ENCODE results near the gene EPHB3. TPM values are rescaled to one million over a fixed set of nuclear protein-coding genes. Genes with fewer than 3 reads are reported as not detected.

Gene EPHB3
- total RNA-seq, 4 donors from 2014 or later = 4.1 to 17.7 (median 6.7) TPM

- Histone ChIP-seq H3K27me3 (no peaks in the 10 kb centered on the region), H3K4me1 (peaks cover 26 to 74% (median 51%) of the 10 kb centered on the region in 4 donors), H3K9me3 (no peaks in the 10 kb centered on the region), H3K36me3 (no peaks in the 10 kb centered on the region), H3K27ac (peak overlapping the region in 1 of 4 donors; percentile 88), H3K4me3 (no peak overlapping the region)
- no peak for DNase-seq
- WGBS, 2 donors (ENCODE audit: low coverage in 1 of 2) = 35% methylated on average over 3 of the region's 3 CpGs; no CpG with 5 or more reads in 1 of the 2 donors
- intact Hi-C loops (cut with DNase I; ENCODE audit: low total_unique reads) = no loop called here
- in situ Hi-C loops (cut with MboI; ENCODE audit: low pct_ligation_motif_present in 1 of 4, low pct_unique_long_range_greater_than_20kb in 1 of 4, low sequenced_read_pairs in 3 of 4) = no loop called here
- TF ChIP-seq POLR2AphosphoS5 (IDR thresholded peaks at IDR 0.05) (no peak), CTCF (IDR thresholded peaks at IDR 0.05) (no peak), EP300 (IDR thresholded peaks at IDR 0.05; ENCODE audit: low read depth) (no peak), POLR2A (IDR thresholded peaks at IDR 0.05) (no peak)
Observed at GRCh38 chr3:184570035-184570434, 8.4 kb downstream of the EPHB3 start.

- Histone ChIP-seq H3K36me3 (no peaks in the 10 kb centered on the region), H3K9me3 (no peaks in the 10 kb centered on the region), H3K27ac (peak overlapping the region in 1 of 4 donors; percentile 88), H3K4me1 (peaks cover 22 to 74% (median 47%) of the 10 kb centered on the region in 4 donors), H3K27me3 (no peaks in the 10 kb centered on the region), H3K4me3 (no peak overlapping the region)
- no peak for DNase-seq
- in situ Hi-C loops (cut with MboI; ENCODE audit: low pct_ligation_motif_present in 1 of 4, low pct_unique_long_range_greater_than_20kb in 1 of 4, low sequenced_read_pairs in 3 of 4) (no loop called here), intact Hi-C loops (cut with DNase I; ENCODE audit: low total_unique reads) (no loop called here)
- TF ChIP-seq POLR2A (IDR thresholded peaks at IDR 0.05) (no peak), CTCF (IDR thresholded peaks at IDR 0.05) (no peak), EP300 (IDR thresholded peaks at IDR 0.05; ENCODE audit: low read depth) (no peak), POLR2AphosphoS5 (IDR thresholded peaks at IDR 0.05) (no peak)
- 50% methylated on average over 6 of the region's 6 CpGs; no CpG with 5 or more reads in 1 of the 2 donors for WGBS, 2 donors (ENCODE audit: low coverage in 1 of 2)
Observed at GRCh38 chr3:184570489-184570888, 8.9 kb downstream of the EPHB3 start.

GRCh38 chr3:184571750-184572377, 10.3 kb downstream of the EPHB3 start:
- intact Hi-C loops (cut with DNase I; ENCODE audit: low total_unique reads) (no loop called here), in situ Hi-C loops (cut with MboI; ENCODE audit: low pct_ligation_motif_present in 1 of 4, low pct_unique_long_range_greater_than_20kb in 1 of 4, low sequenced_read_pairs in 3 of 4) (no loop called here)
- H3K27ac ChIP-seq = peak overlapping the region in 1 of 4 donors; percentile 3
- 57 to 62% methylated on average over 8 to 12 of the region's 12 CpGs for WGBS, 2 donors (ENCODE audit: low coverage in 1 of 2)
- no peaks in the 10 kb centered on the region for H3K9me3 ChIP-seq
- no peak for DNase-seq
- peaks cover 10 to 65% (median 34%) of the 10 kb centered on the region in 4 donors for H3K4me1 ChIP-seq
- TF ChIP-seq POLR2AphosphoS5 (IDR thresholded peaks at IDR 0.05) = no peak
- no peak for TF ChIP-seq POLR2A (IDR thresholded peaks at IDR 0.05)
- TF ChIP-seq CTCF (IDR thresholded peaks at IDR 0.05) = no peak
- TF ChIP-seq EP300 (IDR thresholded peaks at IDR 0.05; ENCODE audit: low read depth) = no peak
- no peaks in the 10 kb centered on the region for H3K27me3 ChIP-seq
- no peak overlapping the region for H3K4me3 ChIP-seq
- H3K36me3 ChIP-seq = no peaks in the 10 kb centered on the region

GRCh38 chr3:184572633-184573270, 11.2 kb downstream of the EPHB3 start:
- Histone ChIP-seq H3K27me3 (no peaks in the 10 kb centered on the region), H3K9me3 (no peaks in the 10 kb centered on the region), H3K27ac (peak overlapping the region in 1 of 4 donors; percentile 3), H3K4me3 (no peak overlapping the region), H3K36me3 (no peaks in the 10 kb centered on the region), H3K4me1 (peaks cover 7 to 58% (median 25%) of the 10 kb centered on the region in 4 donors)
- intact Hi-C loops (cut with DNase I; ENCODE audit: low total_unique reads) = no loop called here
- WGBS, 2 donors (ENCODE audit: low coverage in 1 of 2) = 72% methylated on average over 31 of the region's 33 CpGs; no CpG with 5 or more reads in 1 of the 2 donors
- TF ChIP-seq POLR2AphosphoS5 (IDR thresholded peaks at IDR 0.05) (no peak), EP300 (IDR thresholded peaks at IDR 0.05; ENCODE audit: low read depth) (no peak), POLR2A (IDR thresholded peaks at IDR 0.05) (no peak), CTCF (IDR thresholded peaks at IDR 0.05) (no peak)
- no peak for DNase-seq
- in situ Hi-C loops (cut with MboI; ENCODE audit: low pct_ligation_motif_present in 1 of 4, low pct_unique_long_range_greater_than_20kb in 1 of 4, low sequenced_read_pairs in 3 of 4) = no loop called here
